Activated naive CD4-positive, alpha-beta T cell treated with anti-CD3 and anti-CD28 coated beads, Interleukin-2, amount 50 U/mL, for 72 hours (primary cell): ENCODE measurements around the gene ITGA1. TPM values are rescaled to one million over a fixed set of nuclear protein-coding genes. Genes with fewer than 3 reads are reported as not detected.
A peak's percentile ranks its signal among the peaks of the same experiment; 100 is the strongest.

Experiments
- ATAC-seq, 2 donors: fragments of 150-1000 bp; cut with Tn5 transposase; 2 replicates each; pipeline ENCODE4 v1.10.0; 2021; ENCODE audit warnings: mild to moderate bottlenecking in 2 of 2, moderate library complexity in 2 of 2
- DNase-seq, 2 donors: peaks; one replicate each; pipeline ENCODE4 v3.0.0; 2021 to 2022; ENCODE audit warnings: low spot score in 2 of 2
- H3K27ac Mint-ChIP-seq, 2 donors: one replicate each; pipeline ENCODE4 v1.8.0; 2022; ENCODE audit warnings: mild to moderate bottlenecking in 2 of 2, mixed read lengths in 2 of 2
- H3K36me3 Mint-ChIP-seq, 2 donors: one replicate each; pipeline ENCODE4 v1.8.0; 2022; ENCODE audit warnings: mixed read lengths in 2 of 2
- H3K9me3 Mint-ChIP-seq, 2 donors: one replicate each; pipeline ENCODE4 v1.8.0; 2022; ENCODE audit warnings: mixed read lengths in 2 of 2
- total RNA-seq, 2 donors: library from RNA; stranded (reverse); gene quantifications; one replicate each; pipeline ENCODE4 v1.2.3, GENCODE V29; 2022

Gene ITGA1
- total RNA-seq, 2 donors from 2014 or later, result 6.0 TPM

GRCh38 chr5:52915176-52915875 lies 127.6 kb downstream of the ITGA1 start:
- ATAC-seq (peak; percentile 87 to 91), DNase-seq (peak in 1 of 2 donors; percentile 64)
- no peak overlapping the region for H3K27ac Mint-ChIP-seq
- H3K36me3 Mint-ChIP-seq, result no peaks in the 10 kb centered on the region
- H3K9me3 Mint-ChIP-seq, result no peaks in the 10 kb centered on the region

- ATAC-seq (no peak), DNase-seq (no peak)
- no peak overlapping the region for H3K27ac Mint-ChIP-seq
- H3K9me3 Mint-ChIP-seq, result no peaks in the 10 kb centered on the region
- no peaks in the 10 kb centered on the region for H3K36me3 Mint-ChIP-seq
Observed at GRCh38 chr5:52920929-52921328, 133.2 kb downstream of the ITGA1 start.

- ATAC-seq (no peak), DNase-seq (no peak)
- no peaks in the 10 kb centered on the region for H3K36me3 Mint-ChIP-seq
- H3K27ac Mint-ChIP-seq, result no peak overlapping the region
- no peaks in the 10 kb centered on the region for H3K9me3 Mint-ChIP-seq
Observed at GRCh38 chr5:52922384-52922783, 134.7 kb downstream of the ITGA1 start.

- H3K9me3 Mint-ChIP-seq, result no peaks in the 10 kb centered on the region
- DNase-seq, result no peak
- no peak for ATAC-seq
- H3K27ac Mint-ChIP-seq, result no peak overlapping the region
- H3K36me3 Mint-ChIP-seq, result no peaks in the 10 kb centered on the region
Observed at GRCh38 chr5:52924456-52924855, 136.7 kb downstream of the ITGA1 start.

- DNase-seq (no peak), ATAC-seq (no peak)
- H3K9me3 Mint-ChIP-seq, result no peaks in the 10 kb centered on the region
- no peaks in the 10 kb centered on the region for H3K36me3 Mint-ChIP-seq
- H3K27ac Mint-ChIP-seq, result no peak overlapping the region
Observed at GRCh38 chr5:52925001-52925400, 137.3 kb downstream of the ITGA1 start.

GRCh38 chr5:52928689-52929088 lies 141.0 kb downstream of the ITGA1 start:
- H3K36me3 Mint-ChIP-seq, result no peaks in the 10 kb centered on the region
- no peak overlapping the region for H3K27ac Mint-ChIP-seq
- H3K9me3 Mint-ChIP-seq, result no peaks in the 10 kb centered on the region
- no peak for ATAC-seq
- DNase-seq, result no peak

GRCh38 chr5:52938226-52938625 lies 150.5 kb downstream of the ITGA1 start:
- H3K27ac Mint-ChIP-seq, result no peak overlapping the region
- ATAC-seq, result no peak
- H3K9me3 Mint-ChIP-seq, result no peaks in the 10 kb centered on the region
- no peaks in the 10 kb centered on the region for H3K36me3 Mint-ChIP-seq
- no peak for DNase-seq

GRCh38 chr5:52943285-52943684 lies 155.6 kb downstream of the ITGA1 start:
- ATAC-seq (peak in 1 of 2 donors; percentile 53), DNase-seq (no peak)
- Mint-ChIP-seq H3K27ac (peak overlapping the region; percentile 9 to 18), H3K9me3 (no peaks in the 10 kb centered on the region), H3K36me3 (no peaks in the 10 kb centered on the region)

GRCh38 chr5:52943808-52944207 lies 156.1 kb downstream of the ITGA1 start:
- ATAC-seq (peak in 1 of 2 donors; percentile 23), DNase-seq (no peak)
- Mint-ChIP-seq H3K27ac (no peak overlapping the region), H3K36me3 (no peaks in the 10 kb centered on the region), H3K9me3 (no peaks in the 10 kb centered on the region)

GRCh38 chr5:52945040-52945439 lies 157.3 kb downstream of the ITGA1 start:
- ATAC-seq, result no peak
- Mint-ChIP-seq H3K27ac (peak overlapping the region in 1 of 2 donors; percentile 41), H3K9me3 (no peaks in the 10 kb centered on the region), H3K36me3 (no peaks in the 10 kb centered on the region)
- DNase-seq, result no peak

GRCh38 chr5:52947208-52947607 lies 159.5 kb downstream of the ITGA1 start:
- Mint-ChIP-seq H3K9me3 (no peaks in the 10 kb centered on the region), H3K36me3 (no peaks in the 10 kb centered on the region), H3K27ac (no peak overlapping the region)
- ATAC-seq (no peak), DNase-seq (no peak)

- Mint-ChIP-seq H3K27ac (no peak overlapping the region), H3K9me3 (no peaks in the 10 kb centered on the region), H3K36me3 (no peaks in the 10 kb centered on the region)
- ATAC-seq (no peak), DNase-seq (no peak)
Observed at GRCh38 chr5:52947851-52948250, 160.1 kb downstream of the ITGA1 start.

- no peaks in the 10 kb centered on the region for H3K9me3 Mint-ChIP-seq
- peak; percentile 95 to 98 for ATAC-seq
- H3K27ac Mint-ChIP-seq, result no peak overlapping the region
- DNase-seq, result peak in 1 of 2 donors; percentile 62
- no peaks in the 10 kb centered on the region for H3K36me3 Mint-ChIP-seq
Observed at GRCh38 chr5:52948418-52949076, 160.8 kb downstream of the ITGA1 start.

- DNase-seq, result no peak
- Mint-ChIP-seq H3K27ac (no peak overlapping the region), H3K36me3 (no peaks in the 10 kb centered on the region), H3K9me3 (no peaks in the 10 kb centered on the region)
- ATAC-seq, result no peak
Observed at GRCh38 chr5:52950686-52951085, 163.0 kb downstream of the ITGA1 start.

GRCh38 chr5:52952483-52952882 lies 164.8 kb downstream of the ITGA1 start:
- DNase-seq (no peak), ATAC-seq (no peak)
- H3K36me3 Mint-ChIP-seq, result no peaks in the 10 kb centered on the region
- H3K9me3 Mint-ChIP-seq, result no peaks in the 10 kb centered on the region
- H3K27ac Mint-ChIP-seq, result no peak overlapping the region

GRCh38 chr5:52956014-52956413 lies 168.3 kb downstream of the ITGA1 start:
- no peak overlapping the region for H3K27ac Mint-ChIP-seq

GRCh38 chr5:52956915-52957747 lies 169.4 kb downstream of the ITGA1 start:
- Mint-ChIP-seq H3K36me3 (no peaks in the 10 kb centered on the region), H3K9me3 (no peaks in the 10 kb centered on the region), H3K27ac (no peak overlapping the region)
- DNase-seq, result no peak
- no peak for ATAC-seq

More at GRCh38 chr5:52956014-52956413, 168.3 kb downstream of the ITGA1 start:
- H3K36me3 Mint-ChIP-seq, result no peaks in the 10 kb centered on the region
- no peak for DNase-seq
- ATAC-seq, result no peak
- no peaks in the 10 kb centered on the region for H3K9me3 Mint-ChIP-seq
